Measurements from ENCODE around the gene IMPG1. TPM values are rescaled to one million over a fixed set of nuclear protein-coding genes. Genes with fewer than 3 reads are reported as not detected.
A peak's percentile ranks its signal among the peaks of the same experiment; 100 is the strongest.

The IMPG1 gene
- total RNA-seq, 4 donors from 2014 or later, result 0.42 to 0.54 TPM; not detected in 2

- H3K27ac ChIP-seq, result no peak overlapping the region
- TF ChIP-seq POLR2AphosphoS5 (IDR thresholded peaks at IDR 0.05) (no peak), POLR2A (IDR thresholded peaks at IDR 0.05) (no peak), EP300 (IDR thresholded peaks at IDR 0.05) (no peak), CTCF (IDR thresholded peaks at IDR 0.05) (no peak)
Observed at GRCh38 chr6:75935473-75935793, 137.0 kb downstream of the IMPG1 start.

GRCh38 chr6:75934643-75935472 is 137.6 kb downstream of the IMPG1 start:
- 3% methylated on average over 6 to 21 of the region's 32 CpGs for WGBS, 2 donors (ENCODE audit: low coverage in 1 of 2)
- TF ChIP-seq EP300 (IDR thresholded peaks at IDR 0.05) (no peak), POLR2AphosphoS5 (IDR thresholded peaks at IDR 0.05) (no peak), POLR2A (IDR thresholded peaks at IDR 0.05) (no peak), CTCF (IDR thresholded peaks at IDR 0.05) (peak; percentile 36 to 80 (median 50))
- Histone ChIP-seq H3K36me3 (no peaks in the 10 kb centered on the region), H3K9me3 (no peaks in the 10 kb centered on the region), H3K4me3 (peak overlapping the region in 1 of 2 donors; percentile 42), H3K27ac (no peak overlapping the region), H3K27me3 (no peaks in the 10 kb centered on the region), H3K4me1 (peaks cover 0 to 11% (median 0%) of the 10 kb centered on the region in 3 donors)
- peak; percentile 55 for ATAC-seq

More at GRCh38 chr6:75935473-75935793, 137.0 kb downstream of the IMPG1 start:
- H3K9me3 ChIP-seq, result no peaks in the 10 kb centered on the region
- WGBS, 2 donors (ENCODE audit: low coverage in 1 of 2), result 31 to 80% methylated on average over 4 to 11 of the region's 12 CpGs
- peak overlapping the region in 1 of 2 donors; percentile 42 for H3K4me3 ChIP-seq
- H3K27me3 ChIP-seq, result no peaks in the 10 kb centered on the region
- no peak for ATAC-seq
- no peaks in the 10 kb centered on the region for H3K36me3 ChIP-seq
- peaks cover 0 to 11% (median 0%) of the 10 kb centered on the region in 3 donors for H3K4me1 ChIP-seq

GRCh38 chr6:75933387-75933975 is 139.0 kb downstream of the IMPG1 start:
- Histone ChIP-seq H3K27me3 (no peaks in the 10 kb centered on the region), H3K4me1 (peaks cover 0 to 11% (median 0%) of the 10 kb centered on the region in 3 donors), H3K36me3 (no peaks in the 10 kb centered on the region), H3K9me3 (no peaks in the 10 kb centered on the region), H3K4me3 (no peak overlapping the region), H3K27ac (no peak overlapping the region)
- ATAC-seq, result no peak
- TF ChIP-seq POLR2AphosphoS5 (IDR thresholded peaks at IDR 0.05) (no peak), EP300 (IDR thresholded peaks at IDR 0.05) (no peak), CTCF (IDR thresholded peaks at IDR 0.05) (no peak), POLR2A (IDR thresholded peaks at IDR 0.05) (no peak)
- WGBS, 2 donors (ENCODE audit: low coverage in 1 of 2), result 74 to 79% methylated on average over 3 of the region's 7 CpGs

GRCh38 chr6:75932067-75932466 is 140.4 kb downstream of the IMPG1 start:
- 37 to 53% methylated on average over 2 to 5 of the region's 5 CpGs for WGBS, 2 donors (ENCODE audit: low coverage in 1 of 2)
- Histone ChIP-seq H3K27ac (no peak overlapping the region), H3K27me3 (no peaks in the 10 kb centered on the region), H3K4me1 (peaks cover 0 to 11% (median 0%) of the 10 kb centered on the region in 3 donors), H3K36me3 (no peaks in the 10 kb centered on the region), H3K9me3 (no peaks in the 10 kb centered on the region), H3K4me3 (no peak overlapping the region)
- ATAC-seq, result no peak
- no peak for TF ChIP-seq POLR2AphosphoS5 (IDR thresholded peaks at IDR 0.05)
- peak in 1 of 4 experiments; percentile 40 for TF ChIP-seq CTCF (IDR thresholded peaks at IDR 0.05)

Measured in gastroesophageal sphincter (tissue), 4 donors.